HG02885 (cell line): Measurements from ENCODE around the gene IGSF10.

Experiments used
- ATAC-seq: cut with Tn5 transposase; IDR thresholded peaks from one replicate; pipeline ENCODE4 v1.9.1; 2021; ENCODE audit warnings: mild to moderate bottlenecking; ENCODE audit not compliant: unreplicated experiment, poor library complexity

Gene IGSF10

DNA sequence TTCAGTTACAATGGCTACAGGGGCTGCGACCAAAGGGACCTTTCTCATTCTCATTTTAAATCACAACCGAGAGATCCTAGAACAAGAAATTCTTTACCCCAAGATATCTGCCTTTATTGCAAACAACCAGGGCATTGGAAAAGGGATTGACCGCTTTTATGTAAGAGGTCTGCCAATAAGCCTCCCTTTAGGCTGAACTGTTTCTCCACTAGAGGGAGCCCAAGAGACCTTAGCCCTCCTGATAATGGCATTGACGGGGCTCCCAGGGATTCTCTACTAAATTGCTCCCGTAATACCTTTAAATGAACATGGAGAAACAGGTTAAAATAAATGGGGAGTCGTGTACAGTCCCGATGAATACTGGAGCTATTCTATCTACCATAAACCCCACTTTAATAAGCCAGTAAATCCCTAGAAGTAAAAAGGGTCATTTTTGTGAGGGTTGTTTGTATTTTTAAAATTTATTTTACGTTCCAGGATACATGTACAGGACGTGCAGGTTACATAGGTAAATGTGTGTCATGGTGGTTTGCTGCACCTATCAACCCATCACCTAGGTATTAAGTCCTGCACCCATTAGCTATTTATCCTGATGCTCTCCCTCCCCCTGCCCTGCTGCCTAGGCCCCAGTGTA is 7.5 kb upstream of the IGSF10 start:
- ATAC-seq = peak; percentile 91

DNA sequence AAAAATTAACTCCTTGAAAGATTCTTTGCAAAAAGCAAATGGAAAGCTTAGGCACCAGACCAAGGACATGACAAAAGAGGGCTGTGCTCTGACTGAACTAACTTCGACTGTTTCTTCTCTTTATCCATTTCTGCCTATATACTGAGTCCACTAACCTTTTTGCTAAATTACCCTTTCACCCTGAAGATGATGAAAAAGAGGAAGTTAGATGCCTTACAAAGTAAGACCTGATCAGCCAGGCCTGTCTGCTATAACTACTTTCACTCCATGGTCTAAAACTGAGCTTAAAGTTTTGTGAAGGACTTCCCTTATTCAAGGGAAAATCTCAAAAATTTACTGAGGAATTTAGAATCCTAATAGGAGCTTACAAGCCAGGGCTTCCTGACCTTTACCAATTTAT is 6.2 kb upstream of the IGSF10 start:
- ATAC-seq = peak; percentile 41

DNA sequence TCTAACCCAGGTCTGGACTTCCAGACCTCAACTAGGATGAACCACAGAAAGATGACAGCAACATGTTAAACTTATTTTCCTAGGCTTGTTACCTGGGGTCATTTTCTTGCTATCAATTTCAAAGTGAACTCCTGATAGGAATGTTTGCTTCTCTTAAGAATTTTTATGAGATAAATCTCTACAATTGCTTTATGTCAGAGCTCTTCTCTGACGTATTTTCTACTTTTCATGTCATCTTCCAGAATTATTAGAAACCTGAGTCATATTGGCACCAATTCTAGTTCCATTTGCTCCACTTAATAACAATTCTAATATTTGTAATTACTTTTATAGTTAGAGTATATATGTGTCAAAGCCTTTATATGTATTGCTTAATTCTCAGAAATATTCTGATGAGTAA is 2.1 kb upstream of the IGSF10 start:
- no peak for ATAC-seq

DNA sequence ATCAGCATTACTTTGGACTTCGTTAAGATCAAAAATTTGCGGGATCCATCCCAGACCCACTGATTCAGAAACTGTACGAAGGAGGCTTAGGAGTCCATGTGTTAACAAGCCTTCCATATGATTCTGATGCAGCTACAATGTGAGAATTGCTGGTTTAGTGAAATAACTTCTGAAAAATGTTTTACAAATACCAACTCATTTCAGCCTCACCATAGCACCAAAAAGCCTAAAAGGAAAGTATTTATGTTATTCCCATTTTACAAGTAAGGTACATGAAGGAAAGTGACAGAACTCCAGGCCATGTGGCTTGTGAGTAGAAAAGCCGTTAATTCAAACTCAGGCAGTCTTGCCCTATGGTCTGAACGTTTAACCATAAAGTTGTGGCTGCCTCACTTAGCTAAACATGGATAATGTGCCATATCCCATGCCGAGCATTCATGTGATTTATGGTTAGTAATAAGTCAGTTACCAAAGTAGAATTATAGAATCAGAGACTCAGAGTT is 1.5 kb upstream of the IGSF10 start:
- ATAC-seq = no peak

DNA sequence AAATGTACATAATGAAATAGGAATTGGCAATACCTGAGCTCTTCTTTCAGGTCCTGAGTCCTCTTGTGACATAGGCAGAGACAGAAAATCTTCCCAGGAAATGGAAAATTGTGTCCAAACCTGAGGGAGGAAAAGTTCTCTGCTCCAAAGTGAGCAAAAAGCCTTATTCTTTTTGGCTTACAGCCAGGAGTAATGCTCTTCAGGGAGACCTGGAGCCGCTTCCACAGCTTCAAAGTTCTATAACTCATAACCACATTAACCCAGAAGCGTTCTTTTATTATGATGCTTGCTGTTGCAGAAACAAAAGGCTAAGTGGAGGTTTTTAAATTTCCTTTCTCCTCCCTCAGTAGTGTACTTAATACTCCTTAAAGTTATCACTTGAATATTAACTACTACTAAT is 633 bp downstream of the IGSF10 start:
- ATAC-seq = no peak

DNA sequence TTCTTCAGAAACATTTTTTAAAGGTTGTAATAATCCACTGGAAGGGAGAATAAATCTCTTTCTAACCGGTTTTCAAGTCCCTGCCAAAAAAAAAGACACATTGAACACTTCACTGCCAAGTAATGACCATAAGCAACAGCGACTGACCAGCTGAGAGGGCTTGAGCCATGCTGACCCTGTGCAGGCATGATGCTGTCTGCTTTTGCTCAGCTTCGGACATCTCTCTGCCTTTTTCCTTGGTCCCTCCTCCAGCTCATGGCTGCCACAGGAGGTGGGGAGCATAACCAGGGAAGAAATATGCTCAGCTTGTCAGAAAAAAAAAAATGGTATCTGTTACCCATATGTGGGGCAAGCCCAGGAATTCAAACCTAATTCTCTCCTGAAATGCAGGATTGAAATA is 1.5 kb downstream of the IGSF10 start:
- no peak for ATAC-seq

DNA sequence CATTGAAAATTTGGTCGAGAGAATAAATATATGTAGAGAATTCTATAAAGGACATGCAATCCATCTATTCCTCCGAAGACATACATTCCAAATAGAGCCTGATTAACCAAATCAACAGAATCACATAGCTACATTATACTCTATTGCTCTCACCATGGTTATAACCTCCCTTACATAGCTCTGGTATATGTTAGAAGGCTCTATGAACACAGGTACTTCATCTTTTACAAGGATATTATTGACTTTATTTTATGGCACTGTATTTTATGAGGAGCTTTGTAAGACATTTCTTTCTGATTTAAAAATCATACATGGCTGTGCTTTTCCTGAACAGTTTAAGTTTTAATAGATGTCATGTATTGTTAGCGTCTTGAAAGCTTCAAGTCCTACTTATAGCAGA is 4.8 kb downstream of the IGSF10 start:
- ATAC-seq = no peak

DNA sequence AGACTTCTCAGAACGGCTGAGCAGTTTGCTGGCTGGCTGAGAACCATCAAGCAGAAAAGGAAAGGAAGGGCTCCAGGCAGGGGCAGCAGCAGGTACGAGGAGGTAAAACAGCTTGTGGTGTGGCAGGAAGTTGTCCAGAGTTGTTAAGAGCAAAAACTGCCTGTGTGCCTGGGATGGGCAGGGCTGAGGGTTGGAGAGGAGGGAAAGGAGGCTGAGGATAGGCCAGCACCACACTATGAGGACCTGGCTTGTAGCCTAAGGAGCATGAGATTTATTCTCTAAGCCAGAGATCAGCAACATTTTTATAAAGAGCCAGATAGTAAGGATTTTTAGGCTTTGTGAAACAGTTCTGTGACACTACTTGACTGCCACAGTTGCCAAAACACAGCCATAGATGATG is 8.0 kb downstream of the IGSF10 start:
- ATAC-seq = no peak

DNA sequence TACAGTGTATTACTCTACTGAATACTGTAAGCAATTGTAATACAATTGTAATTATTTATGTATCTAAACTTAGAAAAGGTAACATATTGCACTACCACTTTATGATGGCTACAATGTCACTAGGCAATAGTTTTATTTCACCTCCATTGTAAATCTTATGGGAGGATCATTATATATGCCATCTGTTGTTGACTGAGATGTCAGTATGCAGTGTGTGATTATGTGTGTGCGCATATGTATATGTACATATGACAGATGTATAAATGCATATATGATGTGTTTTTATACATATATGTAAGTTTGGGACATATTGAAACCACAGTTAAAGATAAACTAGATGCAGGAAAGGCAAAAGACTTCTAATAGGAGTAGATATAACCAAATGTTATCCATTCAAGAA is 8.5 kb downstream of the IGSF10 start:
- ATAC-seq = no peak

DNA sequence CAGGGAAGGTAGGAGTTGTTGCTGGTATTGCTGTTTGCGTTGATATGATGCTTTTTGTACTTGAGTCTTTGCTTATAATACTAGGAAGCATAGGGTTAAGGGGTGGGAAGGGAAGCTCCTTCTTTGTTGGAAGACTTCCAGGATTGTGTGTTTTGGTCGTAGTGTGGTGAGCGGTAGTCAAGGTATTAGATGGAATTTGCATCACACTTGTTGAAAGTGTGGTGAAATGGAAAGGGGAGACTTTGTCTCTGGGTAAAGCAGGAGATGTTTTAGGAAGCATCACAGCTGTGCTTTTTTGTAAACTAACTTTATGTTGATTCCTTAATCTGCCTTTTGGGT is 14.9 kb downstream of the IGSF10 start:
- no peak for ATAC-seq

DNA sequence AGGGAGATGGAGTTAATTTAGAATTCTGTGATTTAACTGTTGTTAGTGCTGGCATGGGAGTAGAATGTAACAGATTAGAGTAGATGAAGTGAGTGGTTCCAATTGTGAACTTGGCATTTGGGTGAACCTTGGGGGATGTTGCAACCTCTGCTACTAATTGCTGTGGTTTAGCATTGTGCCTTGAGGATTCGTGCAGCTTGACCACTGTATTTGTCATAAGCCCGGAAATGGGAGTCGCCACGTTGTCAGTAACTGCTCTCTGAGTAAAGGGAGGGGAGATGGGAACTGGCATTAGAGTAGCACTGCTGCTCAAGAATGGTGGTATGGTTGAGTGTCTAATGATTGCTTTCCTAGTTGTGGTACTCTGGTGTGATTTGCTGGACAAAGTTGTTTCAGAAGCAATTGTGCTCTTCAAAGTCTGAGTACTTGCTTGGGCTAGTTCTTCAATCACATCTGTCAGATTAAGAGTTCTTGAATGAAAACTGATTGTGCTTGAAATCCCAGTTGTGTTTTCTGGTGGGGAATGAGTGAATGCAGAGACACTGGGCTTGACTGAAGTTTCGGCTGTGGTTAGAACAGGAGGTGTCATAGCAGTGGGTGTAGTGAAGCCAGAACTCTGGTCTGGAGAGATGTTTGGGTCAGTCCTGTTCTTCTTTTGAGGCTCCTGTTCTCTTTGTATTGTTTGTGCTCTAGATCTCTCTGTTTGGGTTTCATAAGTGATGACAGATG is 15.4 kb downstream of the IGSF10 start:
- ATAC-seq = no peak

DNA sequence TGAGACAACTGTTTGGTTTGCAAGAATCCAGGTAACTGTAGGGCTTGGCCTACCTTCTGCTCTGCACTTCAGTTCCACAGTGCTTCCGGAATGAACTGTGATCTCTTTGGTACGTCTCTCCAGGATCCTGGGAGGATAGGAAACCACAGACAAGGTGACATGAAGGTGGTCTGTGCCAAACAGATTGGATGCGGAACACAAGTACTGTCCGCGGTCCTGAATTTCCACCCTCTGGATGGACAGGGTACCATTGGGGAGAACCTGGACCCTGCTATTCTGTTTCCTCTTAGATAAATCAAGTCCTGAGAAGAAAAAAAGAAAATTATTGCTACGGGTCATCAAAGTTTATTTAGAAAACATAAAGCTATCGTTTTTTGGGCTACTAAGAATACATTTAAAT is 17.3 kb downstream of the IGSF10 start:
- ATAC-seq = no peak

DNA sequence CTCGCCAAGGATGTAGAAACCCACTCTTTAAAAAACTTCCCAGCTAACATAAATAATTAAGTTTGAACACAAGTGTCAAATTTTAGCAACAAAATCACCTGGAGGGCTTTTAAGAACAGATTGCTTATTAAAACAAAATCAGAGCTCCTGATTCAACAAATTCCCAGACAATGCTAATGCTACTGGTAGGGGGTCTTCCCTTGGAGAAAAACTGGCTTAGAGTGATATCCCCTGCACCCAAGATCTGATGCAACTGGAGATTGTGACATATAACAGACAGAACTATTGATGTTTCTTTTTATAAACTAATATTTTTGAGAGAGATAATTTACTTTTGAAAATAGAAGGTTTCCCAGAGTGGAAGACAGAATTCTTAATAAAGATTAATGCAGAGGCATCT is 19.9 kb downstream of the IGSF10 start:
- ATAC-seq = no peak

DNA sequence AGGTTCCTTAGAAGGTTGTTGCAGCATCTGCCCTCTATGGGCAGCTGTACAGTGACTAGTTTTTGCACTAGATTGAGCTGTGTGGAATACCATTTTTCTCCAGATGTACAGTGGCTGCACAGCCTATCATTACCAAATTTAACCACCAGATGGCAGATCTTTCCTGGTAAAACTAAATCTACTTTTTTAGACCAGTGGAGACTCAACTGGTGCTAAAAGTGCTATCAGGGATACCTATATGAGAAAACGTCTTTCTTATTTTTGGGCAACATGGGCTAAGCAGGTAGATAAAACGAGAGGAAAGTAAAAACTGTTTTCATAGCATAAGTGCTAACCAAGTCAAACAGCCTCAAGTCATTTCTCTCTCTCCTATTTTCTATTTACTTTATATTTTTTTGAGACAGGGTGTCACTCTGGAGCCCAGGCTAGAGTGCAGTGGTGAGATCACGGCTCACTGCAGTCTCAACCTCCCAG is 21.2 kb downstream of the IGSF10 start:
- ATAC-seq = peak; percentile 89

DNA sequence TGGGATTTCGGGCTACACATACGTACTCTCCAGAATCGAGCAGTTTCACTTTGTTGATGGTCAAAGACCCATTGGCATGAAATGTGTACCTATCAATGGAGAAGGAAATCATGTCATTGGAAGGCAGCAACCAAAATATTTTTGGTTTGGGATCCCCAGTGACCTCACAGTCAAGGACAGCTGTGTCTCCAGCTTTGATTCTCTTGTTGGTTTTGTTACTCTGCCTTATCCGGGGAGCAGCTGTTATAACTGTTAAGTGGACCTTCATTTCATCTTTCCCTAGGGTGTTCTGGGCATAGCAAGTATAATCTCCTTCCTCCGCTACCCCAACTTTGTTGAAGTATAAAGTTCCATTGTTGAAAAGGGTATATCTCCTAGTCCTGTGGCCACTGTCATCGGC is 23.0 kb downstream of the IGSF10 start:
- no peak for ATAC-seq

DNA sequence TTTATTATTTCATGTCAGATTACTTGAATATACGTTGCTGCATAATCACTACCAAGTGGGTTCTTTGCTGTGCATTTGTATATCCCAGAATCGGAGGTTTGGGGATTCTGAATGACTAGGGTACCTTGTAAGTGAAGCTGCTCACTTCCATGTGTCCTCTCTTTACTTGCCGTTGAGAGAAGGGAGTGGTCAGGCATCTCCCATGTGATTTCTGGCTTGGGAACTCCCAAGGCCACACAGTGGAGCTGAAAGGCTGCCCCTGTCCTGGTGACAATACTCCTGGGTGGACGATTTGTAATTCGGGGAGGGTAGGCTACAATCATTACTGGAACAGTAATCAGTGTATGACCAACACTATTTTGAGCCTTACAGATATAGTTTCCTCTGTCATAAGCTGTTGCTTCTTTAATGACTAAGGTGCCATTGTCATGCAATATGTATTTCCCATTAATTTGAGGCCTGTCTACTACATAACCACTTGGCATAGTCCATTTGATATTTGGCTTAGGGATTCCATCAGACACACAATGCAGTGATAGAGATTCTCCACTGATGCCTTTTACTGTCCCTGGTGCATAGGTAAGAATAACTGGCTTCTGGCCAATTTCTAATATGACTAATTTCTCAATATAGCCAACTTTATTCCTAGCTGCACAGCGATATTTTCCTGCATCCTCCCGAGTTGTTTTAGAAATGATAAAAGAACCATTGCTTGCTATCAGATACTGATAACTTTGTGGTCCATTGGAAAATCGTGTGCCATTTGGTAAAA is 24.0 kb downstream of the IGSF10 start:
- ATAC-seq = no peak

DNA sequence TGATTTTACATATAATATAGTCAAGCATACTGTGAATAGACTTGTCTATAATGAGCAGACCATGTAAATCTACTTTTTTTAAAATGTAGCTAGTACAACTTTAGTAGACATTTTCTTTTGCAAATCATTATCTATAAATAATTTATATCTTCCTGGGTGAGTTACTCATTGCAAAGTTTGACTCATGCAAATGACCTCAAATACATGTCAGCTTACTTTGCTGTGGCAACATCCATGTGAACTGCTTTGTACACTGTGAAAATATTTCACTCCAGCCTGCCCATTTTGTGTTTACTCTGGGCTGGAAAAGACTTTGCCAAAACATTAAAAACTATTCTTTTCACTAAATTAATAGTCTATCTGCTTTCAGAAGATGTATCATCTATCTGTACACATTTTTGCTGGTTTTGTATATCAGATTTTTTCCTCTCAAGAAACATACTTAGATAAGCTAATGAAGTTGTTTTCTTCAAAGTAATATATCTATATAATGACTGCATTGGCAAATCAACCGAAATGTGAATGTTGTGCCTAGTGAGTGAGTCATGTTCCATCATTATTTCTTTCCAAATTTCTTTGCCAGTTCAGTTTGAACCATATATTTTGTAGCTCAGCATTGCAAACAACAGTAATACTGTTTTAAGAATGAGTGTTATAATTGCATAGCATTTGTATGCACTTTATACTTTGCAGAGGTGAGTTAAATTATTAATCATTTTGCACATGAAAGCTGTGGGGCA is 26.5 kb downstream of the IGSF10 start:
- no peak for ATAC-seq

DNA sequence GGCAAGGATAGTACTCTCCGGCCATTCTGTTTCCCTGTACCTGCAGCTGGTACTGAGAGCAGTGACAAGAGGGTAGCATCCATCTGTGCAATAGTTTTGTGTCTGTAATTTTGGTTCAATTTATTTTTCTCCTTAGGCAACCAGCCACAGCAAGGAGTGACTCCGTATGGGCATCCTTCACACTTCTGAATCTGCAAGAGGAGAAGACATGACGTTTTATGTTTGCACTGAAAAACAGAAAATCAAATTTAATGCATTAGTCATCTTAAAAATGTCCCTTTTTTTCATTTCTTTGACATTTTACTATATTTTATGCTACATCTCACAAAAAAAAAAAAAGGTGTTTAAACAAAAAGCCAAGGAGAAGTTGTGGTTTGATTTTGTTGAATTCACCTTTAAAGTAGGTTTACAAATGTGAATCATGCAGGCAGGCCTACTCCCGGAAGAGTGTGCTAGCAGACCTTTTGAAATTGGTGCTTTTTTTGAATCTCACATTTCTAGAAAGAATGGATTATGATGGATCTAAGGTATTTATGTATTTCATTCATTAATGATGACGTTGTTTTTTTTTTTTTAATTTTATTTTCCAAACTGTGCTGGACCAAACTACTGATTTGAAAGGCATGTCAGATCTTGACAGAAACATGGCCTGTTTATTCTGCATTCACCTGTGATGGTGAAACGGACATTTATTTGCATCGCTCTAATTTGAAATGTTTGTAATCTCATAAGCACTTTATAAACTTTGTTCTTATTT is 28.1 kb downstream of the IGSF10 start:
- ATAC-seq = no peak

DNA sequence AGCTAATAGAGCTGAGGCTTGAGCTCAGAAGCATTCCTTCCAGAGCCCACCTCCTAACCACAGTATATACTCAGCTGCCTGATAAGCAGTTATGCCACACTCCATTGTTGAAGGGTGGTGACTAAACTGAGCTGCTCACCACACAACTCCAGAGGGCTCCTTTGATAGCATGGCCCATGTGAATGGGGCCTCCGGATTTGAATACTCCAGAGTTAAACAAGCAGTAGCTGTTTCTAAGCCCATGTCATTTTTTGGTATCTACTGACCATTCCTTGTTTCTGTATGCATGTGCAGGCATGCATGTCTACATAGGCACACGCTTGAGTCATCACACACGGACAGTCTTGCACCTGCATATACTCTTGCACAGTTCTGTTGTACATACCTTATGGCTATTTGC is 28.9 kb downstream of the IGSF10 start:
- no peak for ATAC-seq
